GM12864 (cell line): ENCODE results near the gene OGA.

Experiments
- DNase-seq: peaks from one replicate; pipeline ENCODE4 v3.0.0-alpha.2; 2011; ENCODE audit warnings: low read depth
- H3K4me3 ChIP-seq: 2 replicates; pipeline ENCODE4 v1.5.1; 2011; ENCODE audit warnings: mild to moderate bottlenecking, low read depth, low read length, control low read depth
- CTCF ChIP-seq: IDR thresholded peaks from 2 replicates; pipeline ENCODE4 v1.5.1; 2011; ENCODE audit warnings: low read depth, mild to moderate bottlenecking, moderate library complexity, low read length, control low read depth, inconsistent platforms; ENCODE audit errors: missing control alignments

Gene OGA

GRCh38 chr10:101771380-101771779 is 46.9 kb downstream of the OGA start:
- no peak for TF ChIP-seq CTCF
- DNase-seq = no peak
- H3K4me3 ChIP-seq = no peak overlapping the region

GRCh38 chr10:101770331-101771215 is 47.7 kb downstream of the OGA start:
- no peak overlapping the region for H3K4me3 ChIP-seq
- TF ChIP-seq CTCF = no peak
- DNase-seq = no peak

- TF ChIP-seq CTCF = no peak
- no peak overlapping the region for H3K4me3 ChIP-seq
- DNase-seq = no peak
These were observed 48.6 kb downstream of the OGA start for GRCh38 chr10:101769541-101770180.

- no peak overlapping the region for H3K4me3 ChIP-seq
- TF ChIP-seq CTCF = no peak
- DNase-seq = no peak
These were observed 49.5 kb downstream of the OGA start for GRCh38 chr10:101768791-101769170.

GRCh38 chr10:101767966-101768790 is 50.1 kb downstream of the OGA start:
- no peak overlapping the region for H3K4me3 ChIP-seq
- no peak for DNase-seq
- TF ChIP-seq CTCF = no peak

GRCh38 chr10:101767600-101767945 is 50.7 kb downstream of the OGA start:
- DNase-seq = no peak
- no peak for TF ChIP-seq CTCF
- no peak overlapping the region for H3K4me3 ChIP-seq
